Heart left ventricle (tissue), 16 donors: ENCODE results near the gene RBM8A. TPM values are rescaled to one million over a fixed set of nuclear protein-coding genes. Genes with fewer than 3 reads are reported as not detected.
A peak's percentile ranks its signal among the peaks of the same experiment; 100 is the strongest.

Experiments
- ATAC-seq, 4 donors: fragments of 200-7000 bp; cut with Tn5 transposase; one replicate each; pipeline ENCODE4 v1.9.1; 2020 to 2022; ENCODE audit warnings: moderate library complexity in 4 of 4, mild to moderate bottlenecking in 3 of 4, moderate number of reproducible peaks in 1 of 4
- DNase-seq, 5 donors: peaks; one replicate each; pipeline ENCODE4 v3.0.0-alpha.2; 2020
- H3K27ac ChIP-seq, 12 donors: fragments of 200-600 bp; sonication (generic) in 4 of 12; one replicate each; pipeline versions ENCODE4 v1.5.0 to v1.8.0; 2016 to 2022; ENCODE audit warnings: mild to moderate bottlenecking in 2 of 12
- H3K27me3 ChIP-seq, 9 donors: fragments of 200-600 bp; sonication (generic) in 2 of 9; one replicate each; pipeline versions ENCODE4 v1.5.1 to v1.8.0; 2016 to 2022; ENCODE audit warnings: mild to moderate bottlenecking in 3 of 9
- H3K36me3 ChIP-seq, 9 donors: fragments of 200-600 bp; sonication (generic) in 2 of 9; one replicate each; pipeline versions ENCODE4 v1.5.0 to v1.8.0; 2018 to 2022; ENCODE audit warnings: mild to moderate bottlenecking in 2 of 9
- H3K4me1 ChIP-seq, 12 donors: fragments of 200-600 bp; sonication (generic) in 4 of 12; one replicate each; pipeline versions ENCODE4 v1.5.0 to v1.8.0; 2016 to 2022; ENCODE audit warnings: mild to moderate bottlenecking in 3 of 12
- H3K4me3 ChIP-seq, 12 donors: fragments of 200-600 bp; sonication (generic) in 4 of 12; one replicate each; pipeline versions ENCODE4 v1.5.0 to v1.8.0; 2017 to 2022; ENCODE audit warnings: mild to moderate bottlenecking in 9 of 12, moderate library complexity in 4 of 12
- H3K9me3 ChIP-seq, 12 donors: fragments of 200-600 bp; sonication (generic) in 4 of 12; one replicate each; pipeline versions ENCODE4 v1.5.0 to v1.8.0; 2016 to 2022; ENCODE audit warnings: mild to moderate bottlenecking in 1 of 12
- POLR2A ChIP-seq, 2 donors: fragments of 450-650 bp; IDR thresholded peaks; one replicate each; pipeline ENCODE4 v1.6.1; 2017; ENCODE audit warnings: antibody characterized with exemption in 2 of 2, mild to moderate bottlenecking in 2 of 2, moderate library complexity in 2 of 2
- WGBS, 4 donors: extraction: QIAGEN DNeasy Blood & Tissue Kit in 2 of 4; methylation state at CpG; one replicate each; pipeline versions ENCODE4 v1.1.5 to v1.1.7; 2013 to 2018; 5-methylcytosine and 5-hydroxymethylcytosine counted together
- intact Hi-C, 10 donors: fragments of 100-400 bp; cut with DNase I; formaldehyde crosslinking; loops; one replicate each; pipeline versions ENCODE4 v1.11.1 to v1.14.2; 2022
- polyA plus RNA-seq, 2 donors: library from polyadenylated mRNA; stranded (reverse); fragments of 200-250 nt; gene quantifications; one replicate each; pipeline ENCODE4 v1.2.3, GENCODE V29; 2013
- total RNA-seq, 9 donors: library from RNA; depleted of rRNA in 2 of 9; stranded (reverse); fragments of >200 nt in 2 of 9; fragmentation: NEBNext Ultra II Directional in 3 of 9; extraction: Animal tissue kit (Norgen Biotek cat#: 25700) in 3 of 9; gene quantifications; one replicate each; pipeline versions ENCODE4 v1.1.0 to v1.2.4, GENCODE V29; 2016 to 2023
- TF ChIP-seq, protein P1 (sequence below), 12 donors: fragments of 200-600 bp; sonication (generic) in 4 of 12; IDR thresholded peaks; one replicate each; pipeline versions ENCODE4 v1.5.0 to v1.8.0; 2018 to 2022; ENCODE audit warnings: antibody characterized with exemption in 12 of 12, mild to moderate bottlenecking in 5 of 12
- donor health status: ischemic (EF 13 %, LVEDD 7.1; RV severe dilation, severe dysfunction).
- donor health status: healthy with polysubstance abuse.
- donor health status: DM: no; HTN: yes; CAD: no.
- donor health status: DM: no; HTN: no; CAD: no.
- donor health status: ischemic (EF 25% LVEDD 6.9; RV normal size, moderate dysfunction).
- donor health status: ischemic (EF 25% LVEDD 5.7; RV mildly dilated, moderate dysfunction).
- donor health status: healthy.
- donor health status: DM: yes; HTN: yes; CAD: no.
- donor health status: ischemic (EF 35%, LVEDD 5.7; RV mildly dilated, moderate dysfunction).
- donor health status: nonischemic (EF 11% LVEDD 7.7; RV severe dilation, severe dysfunction).
- donor health status: DM: yes; HTN: yes; CAD: no.
- donor health status: PGD.
- donor health status: ischemic (EF 29% LVEDD 5.4; RV normal size, mild dysfunction).
- donor health status: nonischemic (EF 23%, LVEDD 6.1; RV moderate dilation, normal function).

The RBM8A gene
- total and polyA plus RNA-seq, 11 donors: 57.9 to 186 (median 75.7) TPM

DNA sequence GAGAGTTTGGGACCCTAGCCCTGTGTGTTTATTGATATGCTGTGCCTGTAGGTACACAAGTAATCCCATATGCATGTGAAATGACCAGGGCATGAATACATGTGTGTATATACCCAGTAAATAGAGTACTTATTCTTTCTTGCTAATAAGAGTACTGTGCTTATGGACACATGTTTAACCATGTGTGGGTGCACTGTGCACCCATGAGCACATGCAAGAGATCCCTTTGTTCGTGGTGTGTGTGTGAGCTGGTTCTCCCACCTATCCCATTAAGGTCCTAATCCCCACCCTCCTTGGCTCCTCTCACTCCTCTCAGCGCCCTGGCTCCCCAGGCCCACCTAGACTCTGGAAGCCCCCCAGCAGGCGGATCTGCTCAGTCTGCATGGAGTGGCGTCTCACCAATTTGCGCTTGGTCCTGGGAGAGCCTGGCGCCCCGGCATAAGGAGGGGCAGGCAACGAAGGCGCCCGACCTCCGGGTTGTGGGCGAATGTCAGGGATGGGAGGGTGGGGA lies 32.7 kb upstream of the RBM8A start:
- intact Hi-C loops: loop anchor here in 9 of 10 donors (2.0 to 10.0 kb wide), 8 partner anchors 31 to 105 kb away; partner anchors contain the start of genes PEX11B (in 5 of the 9), PIAS3 (in 5 of the 9), RBM8A (in 2 of the 9) and TXNIP (in 1 of the 9)
- H3K4me1 ChIP-seq: peaks cover 7 to 82% (median 53%) of the 10 kb centered on the region in 12 donors

DNA sequence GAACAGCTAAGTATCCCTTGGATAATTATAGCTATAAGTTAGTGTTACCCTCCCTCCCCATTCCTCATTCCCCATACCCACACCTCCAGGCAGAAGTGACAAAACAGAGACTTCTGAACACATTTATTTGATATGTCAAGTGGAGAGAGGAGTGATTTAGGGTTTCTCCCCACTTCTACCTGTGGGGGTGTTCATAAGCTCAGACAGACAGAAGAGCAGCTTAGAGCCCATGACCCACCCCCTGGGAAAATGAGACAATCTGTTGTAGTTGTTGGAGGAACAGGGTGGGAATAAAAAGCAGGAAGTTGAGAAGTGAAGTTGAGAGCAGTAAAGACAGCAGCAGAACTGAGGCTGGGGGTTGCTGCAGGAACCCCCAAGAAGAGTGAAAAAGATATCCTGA lies 32.0 kb upstream of the RBM8A start:
- no peak for ATAC-seq
- H3K4me3 ChIP-seq: no peak overlapping the region
- intact Hi-C loops: loop anchor here in 7 of 10 donors (2.0 to 10.0 kb wide), 5 partner anchors 31 to 105 kb away; partner anchors contain the start of genes PEX11B (in 5 of the 7) and PIAS3 (in 4 of the 7)

More for the DNA sequence above, 32.7 kb upstream of the RBM8A start:
- WGBS, 4 donors: 4 to 7% (median 6%) methylated on average over 12 of the region's 12 CpGs
- no peak for DNase-seq
- Histone ChIP-seq H3K4me3 (peak overlapping the region; percentile 38 to 82 (median 71)), H3K9me3 (no peaks in the 10 kb centered on the region), H3K36me3 (peaks cover 0 to 4% (median 0%) of the 10 kb centered on the region in 9 donors), H3K27ac (peak overlapping the region; percentile 71 to 98 (median 92)), H3K27me3 (no peaks in the 10 kb centered on the region)
- no peak for ATAC-seq
- no peak for TF ChIP-seq POLR2A (IDR thresholded peaks at IDR 0.05)
- TF ChIP-seq, protein P1, sequence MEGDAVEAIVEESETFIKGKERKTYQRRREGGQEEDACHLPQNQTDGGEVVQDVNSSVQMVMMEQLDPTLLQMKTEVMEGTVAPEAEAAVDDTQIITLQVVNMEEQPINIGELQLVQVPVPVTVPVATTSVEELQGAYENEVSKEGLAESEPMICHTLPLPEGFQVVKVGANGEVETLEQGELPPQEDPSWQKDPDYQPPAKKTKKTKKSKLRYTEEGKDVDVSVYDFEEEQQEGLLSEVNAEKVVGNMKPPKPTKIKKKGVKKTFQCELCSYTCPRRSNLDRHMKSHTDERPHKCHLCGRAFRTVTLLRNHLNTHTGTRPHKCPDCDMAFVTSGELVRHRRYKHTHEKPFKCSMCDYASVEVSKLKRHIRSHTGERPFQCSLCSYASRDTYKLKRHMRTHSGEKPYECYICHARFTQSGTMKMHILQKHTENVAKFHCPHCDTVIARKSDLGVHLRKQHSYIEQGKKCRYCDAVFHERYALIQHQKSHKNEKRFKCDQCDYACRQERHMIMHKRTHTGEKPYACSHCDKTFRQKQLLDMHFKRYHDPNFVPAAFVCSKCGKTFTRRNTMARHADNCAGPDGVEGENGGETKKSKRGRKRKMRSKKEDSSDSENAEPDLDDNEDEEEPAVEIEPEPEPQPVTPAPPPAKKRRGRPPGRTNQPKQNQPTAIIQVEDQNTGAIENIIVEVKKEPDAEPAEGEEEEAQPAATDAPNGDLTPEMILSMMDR (IDR thresholded peaks at IDR 0.05): no peak

DNA sequence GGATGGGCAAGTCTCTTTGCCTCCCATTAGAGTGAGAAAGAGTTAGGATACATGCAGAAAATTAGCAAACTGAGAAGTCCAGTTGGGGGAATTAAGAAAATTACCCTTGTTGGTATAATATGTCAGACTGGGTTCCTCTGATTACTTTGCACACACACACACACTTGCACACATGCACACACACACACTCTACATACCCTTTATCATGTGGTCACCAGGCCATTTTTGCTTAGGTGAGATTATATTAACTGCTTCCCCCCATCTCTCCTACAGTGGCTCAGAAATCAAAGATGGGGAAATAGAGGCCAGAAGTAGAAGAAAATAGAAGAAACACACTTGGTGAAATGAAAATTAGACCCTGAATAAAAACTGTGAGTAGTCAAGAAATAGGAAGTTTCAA lies 31.4 kb upstream of the RBM8A start:
- H3K4me3 ChIP-seq: peak overlapping the region in 1 of 12 donors; percentile 69

More for the DNA sequence above, 32.0 kb upstream of the RBM8A start:
- no peak for TF ChIP-seq POLR2A (IDR thresholded peaks at IDR 0.05)
- TF ChIP-seq, protein P1 (IDR thresholded peaks at IDR 0.05): no peak
- H3K9me3 ChIP-seq: no peaks in the 10 kb centered on the region
- H3K36me3 ChIP-seq: peaks cover 0 to 5% (median 0%) of the 10 kb centered on the region in 9 donors
- H3K27ac ChIP-seq: peak overlapping the region in 7 of 12 donors; percentile 7 to 98 (median 91)
- DNase-seq: no peak
- H3K4me1 ChIP-seq: peaks cover 8 to 87% (median 59%) of the 10 kb centered on the region in 12 donors
- H3K27me3 ChIP-seq: no peaks in the 10 kb centered on the region

More for the DNA sequence above, 31.4 kb upstream of the RBM8A start:
- no peak for DNase-seq
- H3K27ac ChIP-seq: peak overlapping the region in 9 of 12 donors; percentile 93 to 100 (median 98)
- H3K4me1 ChIP-seq: peaks cover 8 to 88% (median 58%) of the 10 kb centered on the region in 12 donors
- no peaks in the 10 kb centered on the region for H3K27me3 ChIP-seq
- peaks cover 0 to 5% (median 0%) of the 10 kb centered on the region in 9 donors for H3K36me3 ChIP-seq
- ATAC-seq: no peak
- H3K9me3 ChIP-seq: no peaks in the 10 kb centered on the region
- TF ChIP-seq, protein P1 (IDR thresholded peaks at IDR 0.05): no peak
- no peak for TF ChIP-seq POLR2A (IDR thresholded peaks at IDR 0.05)
- intact Hi-C loops: loop anchor here in 8 of 10 donors (1.0 to 10.0 kb wide), 6 partner anchors 30 to 104 kb away; partner anchors contain the start of genes PEX11B (in 5 of the 8), PIAS3 (in 4 of the 8) and RBM8A (in 1 of the 8)
